ENCODE results near the gene CERT1. TPM values are rescaled to one million over a fixed set of nuclear protein-coding genes. Genes with fewer than 3 reads are reported as not detected.
A peak's percentile ranks its signal among the peaks of the same experiment; 100 is the strongest.

Gene CERT1
- total and polyA plus RNA-seq, 4 donors, result 16.1 to 86.2 (median 46.1) TPM

DNA sequence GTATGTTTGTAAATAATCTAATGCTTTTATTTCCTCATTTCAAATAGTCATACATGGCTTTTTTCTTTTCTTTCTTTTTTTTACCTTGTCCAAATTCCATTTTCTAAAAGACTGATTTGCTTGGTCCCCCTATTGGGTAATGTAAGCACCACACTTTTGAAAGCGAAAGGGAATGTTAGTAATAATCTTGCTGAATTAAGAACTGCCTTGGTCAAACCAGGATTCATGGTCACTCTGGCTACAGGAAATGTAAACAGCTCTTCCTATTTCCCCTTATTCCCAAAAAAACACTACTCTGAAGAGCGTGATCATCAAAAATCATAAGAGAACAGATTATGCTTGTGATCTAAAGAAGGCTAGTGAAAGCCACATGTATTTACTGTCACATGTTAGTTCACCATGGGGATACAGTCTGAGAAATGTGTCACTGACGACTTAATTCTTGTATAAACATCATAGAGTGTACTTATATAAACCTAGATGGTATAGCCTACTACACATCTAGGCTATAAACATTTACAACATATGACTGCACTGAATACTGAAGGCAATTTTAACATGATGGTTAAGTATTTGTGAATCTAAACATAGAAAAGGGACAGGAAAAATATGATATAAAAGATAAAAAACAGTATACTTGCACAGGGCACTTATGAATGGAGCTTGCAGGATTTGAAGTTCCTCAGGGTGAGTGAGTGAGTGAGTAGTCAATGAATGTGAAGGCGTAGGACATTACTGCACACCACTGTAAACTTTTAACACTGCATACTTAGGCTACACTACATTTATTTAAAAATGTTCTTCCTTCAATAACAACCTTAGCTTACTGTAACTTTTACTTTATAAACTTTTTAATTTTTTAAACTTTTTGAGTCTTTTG, 99.1 kb downstream of the CERT1 start:
- no peaks in the 10 kb centered on the region for H3K9me3 ChIP-seq (ENCODE audit: control insufficient read depth in 4 of 4, insufficient read depth in 3 of 4, low read length in 3 of 4)
- peak; percentile 34 for ATAC-seq (ENCODE audit: insufficient read depth, low FRiP score)
- peak in 2 of 3 donors; percentile 44 to 71 for DNase-seq
- no peak overlapping the region for H3K27ac ChIP-seq (ENCODE audit: low read depth in 1 of 2, low read length in 1 of 2)
- 63 to 80% methylated on average over 4 of the region's 4 CpGs for WGBS, 2 donors
- peaks cover 0 to 6% (median 0%) of the 10 kb centered on the region in 5 donors for H3K4me1 ChIP-seq (ENCODE audit: control insufficient read depth in 5 of 5, insufficient read depth in 5 of 5, low read length in 5 of 5)
- peaks cover 4 to 10% (median 8%) of the 10 kb centered on the region in 4 donors for H3K36me3 ChIP-seq (ENCODE audit: control insufficient read depth in 4 of 4, insufficient read depth in 4 of 4, low read length in 4 of 4)
- TF ChIP-seq, protein P1, sequence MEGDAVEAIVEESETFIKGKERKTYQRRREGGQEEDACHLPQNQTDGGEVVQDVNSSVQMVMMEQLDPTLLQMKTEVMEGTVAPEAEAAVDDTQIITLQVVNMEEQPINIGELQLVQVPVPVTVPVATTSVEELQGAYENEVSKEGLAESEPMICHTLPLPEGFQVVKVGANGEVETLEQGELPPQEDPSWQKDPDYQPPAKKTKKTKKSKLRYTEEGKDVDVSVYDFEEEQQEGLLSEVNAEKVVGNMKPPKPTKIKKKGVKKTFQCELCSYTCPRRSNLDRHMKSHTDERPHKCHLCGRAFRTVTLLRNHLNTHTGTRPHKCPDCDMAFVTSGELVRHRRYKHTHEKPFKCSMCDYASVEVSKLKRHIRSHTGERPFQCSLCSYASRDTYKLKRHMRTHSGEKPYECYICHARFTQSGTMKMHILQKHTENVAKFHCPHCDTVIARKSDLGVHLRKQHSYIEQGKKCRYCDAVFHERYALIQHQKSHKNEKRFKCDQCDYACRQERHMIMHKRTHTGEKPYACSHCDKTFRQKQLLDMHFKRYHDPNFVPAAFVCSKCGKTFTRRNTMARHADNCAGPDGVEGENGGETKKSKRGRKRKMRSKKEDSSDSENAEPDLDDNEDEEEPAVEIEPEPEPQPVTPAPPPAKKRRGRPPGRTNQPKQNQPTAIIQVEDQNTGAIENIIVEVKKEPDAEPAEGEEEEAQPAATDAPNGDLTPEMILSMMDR (IDR thresholded peaks at IDR 0.05; ENCODE audit: control extremely low read depth, extremely low read depth), result no peak
- H3K9ac ChIP-seq (ENCODE audit: insufficient read depth in 1 of 2, low read length in 2 of 2), result no peak overlapping the region
- H3K27me3 ChIP-seq (ENCODE audit: control insufficient read depth in 3 of 3, insufficient read depth in 3 of 3, low read length in 2 of 3), result no peaks in the 10 kb centered on the region
- H3K4me3 ChIP-seq, result no peak overlapping the region

DNA sequence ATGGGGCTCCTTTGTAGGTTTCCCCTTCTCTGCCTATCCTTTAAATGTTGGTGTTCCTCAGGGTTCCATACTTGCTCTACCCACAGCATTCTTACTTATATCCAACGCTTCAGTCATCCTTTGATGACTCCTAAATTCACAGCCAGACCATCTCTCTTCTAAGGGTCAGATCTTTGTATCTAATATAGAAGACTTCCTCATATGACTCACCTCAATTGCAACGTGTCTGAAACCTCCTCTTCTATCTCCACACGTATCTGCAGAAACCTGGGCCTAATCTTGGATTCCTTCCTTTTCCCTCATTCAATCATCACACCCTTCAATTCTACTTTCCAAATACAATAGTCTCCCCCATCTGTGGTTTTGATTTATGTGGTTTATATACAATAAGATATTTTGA, 106.1 kb downstream of the CERT1 start:
- TF ChIP-seq, protein P1 (IDR thresholded peaks at IDR 0.05; ENCODE audit: control extremely low read depth, extremely low read depth), result no peak
- Histone ChIP-seq H3K9ac (ENCODE audit: insufficient read depth in 1 of 2, low read length in 2 of 2) (no peak overlapping the region), H3K27me3 (ENCODE audit: control insufficient read depth in 3 of 3, insufficient read depth in 3 of 3, low read length in 2 of 3) (no peaks in the 10 kb centered on the region), H3K4me1 (ENCODE audit: control insufficient read depth in 5 of 5, insufficient read depth in 5 of 5, low read length in 5 of 5) (no peaks in the 10 kb centered on the region), H3K4me3 (no peak overlapping the region), H3K36me3 (ENCODE audit: control insufficient read depth in 4 of 4, insufficient read depth in 4 of 4, low read length in 4 of 4) (peaks cover 7 to 14% (median 7%) of the 10 kb centered on the region in 4 donors), H3K27ac (ENCODE audit: low read depth in 1 of 2, low read length in 1 of 2) (no peak overlapping the region), H3K9me3 (ENCODE audit: control insufficient read depth in 4 of 4, insufficient read depth in 3 of 4, low read length in 3 of 4) (no peaks in the 10 kb centered on the region)
- no peak for DNase-seq
- 61 to 66% methylated on average over 3 of the region's 3 CpGs for WGBS, 2 donors
- ATAC-seq (ENCODE audit: insufficient read depth, low FRiP score), result no peak

DNA sequence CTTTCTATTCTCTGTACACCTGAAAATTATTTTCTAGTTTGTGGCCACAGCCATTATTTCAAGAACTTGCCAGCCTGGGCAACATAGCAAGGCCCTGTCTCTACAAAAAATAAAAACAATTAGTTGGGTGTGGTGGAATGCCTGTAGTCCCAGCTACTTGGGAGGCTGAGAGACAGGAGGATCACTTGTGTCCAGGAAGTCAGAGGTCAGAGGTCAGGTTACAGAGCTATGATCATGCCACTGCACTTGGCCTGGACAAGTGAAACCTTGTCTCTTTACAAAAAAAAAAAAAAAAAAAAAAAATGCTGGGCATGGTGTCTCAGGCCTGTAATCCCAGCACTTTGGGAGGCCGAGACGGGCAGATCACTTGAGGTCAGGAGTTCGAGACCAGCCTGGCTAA, 116.2 kb downstream of the CERT1 start:
- Histone ChIP-seq H3K4me1 (ENCODE audit: control insufficient read depth in 5 of 5, insufficient read depth in 5 of 5, low read length in 5 of 5) (no peaks in the 10 kb centered on the region), H3K27me3 (ENCODE audit: control insufficient read depth in 3 of 3, insufficient read depth in 3 of 3, low read length in 2 of 3) (no peaks in the 10 kb centered on the region), H3K9ac (ENCODE audit: insufficient read depth in 1 of 2, low read length in 2 of 2) (no peak overlapping the region), H3K27ac (ENCODE audit: low read depth in 1 of 2, low read length in 1 of 2) (no peak overlapping the region), H3K4me3 (no peak overlapping the region), H3K36me3 (ENCODE audit: control insufficient read depth in 4 of 4, insufficient read depth in 4 of 4, low read length in 4 of 4) (peaks cover 10 to 19% (median 13%) of the 10 kb centered on the region in 4 donors), H3K9me3 (ENCODE audit: control insufficient read depth in 4 of 4, insufficient read depth in 3 of 4, low read length in 3 of 4) (no peaks in the 10 kb centered on the region)
- ATAC-seq (ENCODE audit: insufficient read depth, low FRiP score), result no peak
- TF ChIP-seq, protein P1 (IDR thresholded peaks at IDR 0.05; ENCODE audit: control extremely low read depth, extremely low read depth), result no peak
- no peak for DNase-seq
- 98% methylated on average over 3 of the region's 3 CpGs for WGBS, 2 donors
